ENCODE data around the gene PLD6. TPM values are rescaled to one million over a fixed set of nuclear protein-coding genes. Genes with fewer than 3 reads are reported as not detected.
A peak's percentile ranks its signal among the peaks of the same experiment; 100 is the strongest.

Gene PLD6
- total RNA-seq, 1 experiment from 2014 or later: 4.2 TPM

GRCh38 chr17:17191961-17192381 is 14.2 kb downstream of the PLD6 start:
- DNase-seq (ENCODE audit: low read depth, low spot score) (no peak), ATAC-seq (no peak)
- intact Hi-C loops (cut with micrococcal nuclease; ENCODE audit: unreplicated experiment): loop anchor here (10.0 kb wide), 1 partner anchor 197 kb away; no protein-coding TSS in a partner anchor
- POLR2A ChIA-PET: no interaction called here
- TSS peak; percentile 39 for BruUV-seq (replicated peaks)
- CTCF ChIA-PET: no interaction called here
- Histone ChIP-seq H3K4me3 (ENCODE audit: low read depth in 2 of 2, low read length in 2 of 2) (no peak overlapping the region), H3K9me3 (ENCODE audit: control insufficient read depth, insufficient read depth, low read depth, low read length) (no peaks in the 10 kb centered on the region), H3K27me3 (ENCODE audit: control insufficient read depth, insufficient read depth, low read length) (no peaks in the 10 kb centered on the region), H3K27ac (ENCODE audit: low read length) (no peak overlapping the region), H3K36me3 (ENCODE audit: control insufficient read depth, insufficient read depth, low read length) (no peaks in the 10 kb centered on the region), H3K4me1 (ENCODE audit: control insufficient read depth, insufficient read depth, low read length) (no peaks in the 10 kb centered on the region)
- TF ChIP-seq REST (IDR thresholded peaks at IDR 0.05; ENCODE audit: insufficient read depth in 1 of 2, low read depth in 2 of 2, low read length in 1 of 2) (no peak), TCF7L2 (IDR thresholded peaks at IDR 0.05; ENCODE audit: low read depth, low read length) (no peak), POLR2AphosphoS5 (IDR thresholded peaks at IDR 0.05; ENCODE audit: low read depth, low read length) (no peak), SIN3A (IDR thresholded peaks at IDR 0.05; ENCODE audit: borderline replicate concordance, insufficient read depth, low read depth, low read length) (no peak), CTCF (IDR thresholded peaks at IDR 0.05) (no peak)
- in situ Hi-C loops (cut with HindIII; ENCODE audit: low pct_unique_long_range_greater_than_20kb, low sequenced_read_pairs): no loop called here

GRCh38 chr17:17191346-17191792 is 14.8 kb downstream of the PLD6 start:
- CTCF ChIA-PET: no interaction called here
- in situ Hi-C loops (cut with HindIII; ENCODE audit: low pct_unique_long_range_greater_than_20kb, low sequenced_read_pairs): no loop called here
- Histone ChIP-seq H3K36me3 (ENCODE audit: control insufficient read depth, insufficient read depth, low read length) (no peaks in the 10 kb centered on the region), H3K27me3 (ENCODE audit: control insufficient read depth, insufficient read depth, low read length) (no peaks in the 10 kb centered on the region), H3K9me3 (ENCODE audit: control insufficient read depth, insufficient read depth, low read depth, low read length) (no peaks in the 10 kb centered on the region), H3K4me3 (ENCODE audit: low read depth in 2 of 2, low read length in 2 of 2) (no peak overlapping the region), H3K27ac (ENCODE audit: low read length) (no peak overlapping the region), H3K4me1 (ENCODE audit: control insufficient read depth, insufficient read depth, low read length) (no peaks in the 10 kb centered on the region)
- POLR2A ChIA-PET: no interaction called here
- DNase-seq (ENCODE audit: low read depth, low spot score): peak; percentile 41
- TF ChIP-seq REST (IDR thresholded peaks at IDR 0.05; ENCODE audit: insufficient read depth in 1 of 2, low read depth in 2 of 2, low read length in 1 of 2) (no peak), POLR2AphosphoS5 (IDR thresholded peaks at IDR 0.05; ENCODE audit: low read depth, low read length) (no peak), TCF7L2 (IDR thresholded peaks at IDR 0.05; ENCODE audit: low read depth, low read length) (no peak), SIN3A (IDR thresholded peaks at IDR 0.05; ENCODE audit: borderline replicate concordance, insufficient read depth, low read depth, low read length) (no peak), CTCF (IDR thresholded peaks at IDR 0.05) (no peak)
- intact Hi-C loops (cut with micrococcal nuclease; ENCODE audit: unreplicated experiment): loop anchor here (10.0 kb wide), 1 partner anchor 197 kb away; no protein-coding TSS in a partner anchor
- ATAC-seq: no peak; the same call in 1 of the 2 replicates
- no TSS peak for BruUV-seq (replicated peaks)
